Suprapubic skin (tissue), 3 donors: ENCODE data around the gene CHCT1.

Experiments used
- CTCF ChIP-seq, 2 donors: fragments of 200-600 bp in 1 of 2; fragments of 450-650 bp in 1 of 2; sonication (generic) in 1 of 2; IDR thresholded peaks; one replicate each; pipeline ENCODE4 v1.5.1; 2016 to 2019; ENCODE audit warnings: antibody characterized with exemption in 2 of 2, mild to moderate bottlenecking in 1 of 2, moderate library complexity in 1 of 2
- POLR2A ChIP-seq, 2 donors: fragments of 450-650 bp; IDR thresholded peaks; one replicate each; pipeline ENCODE4 v1.6.1; 2017; ENCODE audit warnings: antibody characterized with exemption in 2 of 2, mild to moderate bottlenecking in 2 of 2, moderate library complexity in 2 of 2

DNA sequence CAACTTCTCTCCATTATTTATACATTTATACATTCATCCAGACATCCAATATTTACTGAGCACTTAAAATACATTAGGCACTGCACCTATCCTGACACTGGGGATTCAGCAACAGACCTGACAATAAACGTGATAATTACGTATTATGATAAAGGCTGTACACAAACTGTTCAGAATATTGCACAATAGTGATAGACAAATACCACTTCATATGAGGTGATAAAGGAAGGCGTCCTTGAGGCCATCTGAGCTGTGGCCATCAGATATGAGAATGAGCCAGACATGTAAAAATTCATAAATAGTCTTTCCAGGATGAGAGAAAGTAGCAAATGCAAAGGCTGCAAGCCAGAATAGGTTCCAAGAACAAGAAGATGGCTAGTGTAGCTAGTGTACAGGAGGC is 38.9 kb upstream of the CHCT1 start:
- TF ChIP-seq CTCF (IDR thresholded peaks at IDR 0.05) (no peak), POLR2A (IDR thresholded peaks at IDR 0.05) (no peak)
